Fibroblast of lung (primary cell): ENCODE measurements around the gene TP73. TPM values are rescaled to one million over a fixed set of nuclear protein-coding genes. Genes with fewer than 3 reads are reported as not detected.

ENCODE experiments used
- DNase-seq, 2 donors: peaks; one replicate each; pipeline versions ENCODE4 v3.0.0 to v3.0.0-alpha.2; 2010; ENCODE audit warnings: low read depth in 2 of 2
- H2AFZ ChIP-seq: 2 replicates; pipeline ENCODE4 v1.5.1; 2012; ENCODE audit warnings: low read length, control low read depth, inconsistent platforms
- H3K27ac ChIP-seq: 2 replicates; pipeline ENCODE4 v1.5.1; 2011; ENCODE audit warnings: low read length, control low read depth; ENCODE audit not compliant: insufficient read depth
- H3K27me3 ChIP-seq: 2 replicates; pipeline ENCODE4 v1.5.1; 2011; ENCODE audit warnings: mild to moderate bottlenecking, low read length; ENCODE audit not compliant: control insufficient read depth, insufficient read depth
- H3K36me3 ChIP-seq: 2 replicates; pipeline ENCODE4 v1.5.1; 2011; ENCODE audit warnings: low read length; ENCODE audit not compliant: control insufficient read depth, insufficient read depth
- H3K4me1 ChIP-seq: 2 replicates; pipeline ENCODE4 v1.5.1; 2011; ENCODE audit warnings: low read length; ENCODE audit not compliant: control insufficient read depth, insufficient read depth; ENCODE audit errors: extremely low read depth
- H3K4me2 ChIP-seq: 2 replicates; pipeline ENCODE4 v1.5.1; 2011; ENCODE audit warnings: low read length, control low read depth; ENCODE audit not compliant: insufficient read depth; ENCODE audit errors: extremely low read depth
- H3K4me3 ChIP-seq, 4 experiments: fragments of 200-600 bp in 1 of 4; sonication (generic) in 1 of 4; replicated peaks in 1 of 4; 2 replicates each; pipeline ENCODE4 v1.5.1; 2011 to 2016; ENCODE audit warnings: low read length in 4 of 4, low read depth in 3 of 4, mild to moderate bottlenecking in 3 of 4, control low read depth in 2 of 4, inconsistent platforms in 1 of 4, mixed read lengths in 1 of 4; ENCODE audit not compliant: insufficient read depth in 1 of 4; ENCODE audit errors: control extremely low read depth in 1 of 4
- H3K79me2 ChIP-seq: 2 replicates; pipeline ENCODE4 v1.5.1; 2012; ENCODE audit warnings: mild to moderate bottlenecking, low read length, inconsistent platforms; ENCODE audit not compliant: control insufficient read depth, insufficient read depth
- H3K9ac ChIP-seq: 2 replicates; pipeline ENCODE4 v1.5.1; 2011; ENCODE audit warnings: mild to moderate bottlenecking, low read length, control low read depth; ENCODE audit not compliant: insufficient read depth
- H3K9me3 ChIP-seq: 2 replicates; pipeline ENCODE4 v1.5.1; 2012; ENCODE audit warnings: low read depth, low read length; ENCODE audit not compliant: control insufficient read depth, insufficient read depth
- H4K20me1 ChIP-seq: 2 replicates; pipeline ENCODE4 v1.5.1; 2011; ENCODE audit warnings: low read length; ENCODE audit not compliant: control insufficient read depth, insufficient read depth; ENCODE audit errors: extremely low read depth
- EZH2 ChIP-seq: IDR thresholded peaks from 2 replicates; pipeline ENCODE4 v1.5.1; 2012; ENCODE audit warnings: low read length, control low read depth, mild to moderate bottlenecking; ENCODE audit errors: missing control alignments
- polyA plus RNA-seq, 2 donors: library from polyadenylated mRNA; depleted of rRNA in 1 of 2; stranded (reverse) in 1 of 2; unstranded in 1 of 2; fragments of >200 nt; gene quantifications; 2 replicates each; pipeline ENCODE4 v1.2.1, GENCODE V29; 2011 to 2012; ENCODE audit warnings: missing spikeins in 1 of 2
- total RNA-seq: library from RNA; depleted of rRNA; stranded (reverse); fragments of >200 nt; gene quantifications from 2 replicates; pipeline ENCODE4 v1.2.1, GENCODE V29; 2014
- TF ChIP-seq, protein P1 (sequence below), 2 donors: IDR thresholded peaks in 1 of 2; conservative IDR thresholded peaks in 1 of 2; 1 replicate in 1 of 2; 2 replicates in 1 of 2; pipeline ENCODE4 v1.5.1; 2011 to 2012; ENCODE audit warnings: low read length in 2 of 2, control low read depth in 1 of 2, inconsistent platforms in 1 of 2, low read depth in 1 of 2, mild to moderate bottlenecking in 1 of 2

Gene TP73
- total and polyA plus RNA-seq, 2 donors (not counting 1 experiment from before 2014, with no cell fraction given): not detected

DNA sequence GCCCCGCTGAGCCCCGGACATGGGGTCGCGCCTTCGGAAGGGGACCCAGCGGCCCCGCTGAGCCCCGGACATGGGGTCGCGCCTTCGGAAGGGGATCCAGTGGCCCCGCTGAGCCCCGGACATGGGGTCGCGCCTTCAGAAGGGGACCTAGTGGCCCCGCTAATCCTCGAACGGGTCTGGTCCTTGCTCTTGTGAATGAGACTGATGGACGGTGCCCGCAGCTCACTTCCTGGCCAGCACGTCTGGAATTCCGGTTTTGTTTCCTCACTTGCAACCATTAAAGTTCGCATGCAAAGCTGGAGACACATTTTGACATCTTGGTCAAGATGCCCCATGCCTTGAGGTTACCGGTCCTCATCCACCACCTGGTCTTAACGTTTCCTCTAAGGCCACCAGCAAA, 8.0 kb upstream of the TP73 start:
- no peak overlapping the region for H3K27ac ChIP-seq
- no peak overlapping the region for H3K4me2 ChIP-seq
- H3K9ac ChIP-seq: no peak overlapping the region
- H3K27me3 ChIP-seq: no peaks in the 10 kb centered on the region
- no peaks in the 10 kb centered on the region for H3K79me2 ChIP-seq
- TF ChIP-seq EZH2: no peak
- TF ChIP-seq, protein P1, sequence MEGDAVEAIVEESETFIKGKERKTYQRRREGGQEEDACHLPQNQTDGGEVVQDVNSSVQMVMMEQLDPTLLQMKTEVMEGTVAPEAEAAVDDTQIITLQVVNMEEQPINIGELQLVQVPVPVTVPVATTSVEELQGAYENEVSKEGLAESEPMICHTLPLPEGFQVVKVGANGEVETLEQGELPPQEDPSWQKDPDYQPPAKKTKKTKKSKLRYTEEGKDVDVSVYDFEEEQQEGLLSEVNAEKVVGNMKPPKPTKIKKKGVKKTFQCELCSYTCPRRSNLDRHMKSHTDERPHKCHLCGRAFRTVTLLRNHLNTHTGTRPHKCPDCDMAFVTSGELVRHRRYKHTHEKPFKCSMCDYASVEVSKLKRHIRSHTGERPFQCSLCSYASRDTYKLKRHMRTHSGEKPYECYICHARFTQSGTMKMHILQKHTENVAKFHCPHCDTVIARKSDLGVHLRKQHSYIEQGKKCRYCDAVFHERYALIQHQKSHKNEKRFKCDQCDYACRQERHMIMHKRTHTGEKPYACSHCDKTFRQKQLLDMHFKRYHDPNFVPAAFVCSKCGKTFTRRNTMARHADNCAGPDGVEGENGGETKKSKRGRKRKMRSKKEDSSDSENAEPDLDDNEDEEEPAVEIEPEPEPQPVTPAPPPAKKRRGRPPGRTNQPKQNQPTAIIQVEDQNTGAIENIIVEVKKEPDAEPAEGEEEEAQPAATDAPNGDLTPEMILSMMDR (conservative IDR thresholded peaks at IDR 0.05 in 1 of 2, IDR thresholded peaks at IDR 0.05 in 1 of 2; ENCODE audit: low read depth in 1 of 2, low read length in 2 of 2): no peak
- H2AFZ ChIP-seq: no peak overlapping the region
- no peak overlapping the region for H3K4me3 ChIP-seq
- no peaks in the 10 kb centered on the region for H3K4me1 ChIP-seq
- no peaks in the 10 kb centered on the region for H3K9me3 ChIP-seq
- no peaks in the 10 kb centered on the region for H4K20me1 ChIP-seq
- DNase-seq: no peak
- peaks cover 6% of the 10 kb centered on the region for H3K36me3 ChIP-seq

DNA sequence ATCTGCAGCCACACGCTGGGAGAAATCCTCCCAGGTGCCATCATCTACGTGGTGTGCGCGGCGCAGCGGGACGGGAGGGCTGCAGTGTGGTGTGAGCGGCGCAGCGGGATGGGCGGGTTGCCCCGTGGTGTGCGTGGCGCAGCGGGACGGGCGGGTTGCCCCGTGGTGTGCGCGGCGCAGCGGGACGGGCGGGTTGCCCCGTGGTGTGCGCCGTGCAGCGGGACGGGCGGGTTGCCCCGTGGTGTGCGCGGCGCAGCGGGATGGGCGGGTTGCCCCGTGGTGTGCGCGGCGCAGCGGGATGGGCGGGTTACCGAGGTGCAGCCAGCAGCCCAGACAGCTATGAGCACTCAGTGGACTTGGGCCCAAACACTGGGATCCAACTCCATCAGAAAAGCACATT, 7.1 kb upstream of the TP73 start:
- no peak overlapping the region for H3K9ac ChIP-seq
- H3K9me3 ChIP-seq: no peaks in the 10 kb centered on the region
- no peak overlapping the region for H2AFZ ChIP-seq
- TF ChIP-seq, protein P1 (conservative IDR thresholded peaks at IDR 0.05 in 1 of 2, IDR thresholded peaks at IDR 0.05 in 1 of 2; ENCODE audit: low read depth in 1 of 2, low read length in 2 of 2): no peak
- TF ChIP-seq EZH2: no peak
- no peaks in the 10 kb centered on the region for H4K20me1 ChIP-seq
- peaks cover 6% of the 10 kb centered on the region for H3K36me3 ChIP-seq
- no peak overlapping the region for H3K4me3 ChIP-seq
- H3K79me2 ChIP-seq: no peaks in the 10 kb centered on the region
- H3K4me2 ChIP-seq: no peak overlapping the region
- H3K27me3 ChIP-seq: peaks cover 2% of the 10 kb centered on the region
- H3K27ac ChIP-seq: no peak overlapping the region
- DNase-seq: no peak
- no peaks in the 10 kb centered on the region for H3K4me1 ChIP-seq

DNA sequence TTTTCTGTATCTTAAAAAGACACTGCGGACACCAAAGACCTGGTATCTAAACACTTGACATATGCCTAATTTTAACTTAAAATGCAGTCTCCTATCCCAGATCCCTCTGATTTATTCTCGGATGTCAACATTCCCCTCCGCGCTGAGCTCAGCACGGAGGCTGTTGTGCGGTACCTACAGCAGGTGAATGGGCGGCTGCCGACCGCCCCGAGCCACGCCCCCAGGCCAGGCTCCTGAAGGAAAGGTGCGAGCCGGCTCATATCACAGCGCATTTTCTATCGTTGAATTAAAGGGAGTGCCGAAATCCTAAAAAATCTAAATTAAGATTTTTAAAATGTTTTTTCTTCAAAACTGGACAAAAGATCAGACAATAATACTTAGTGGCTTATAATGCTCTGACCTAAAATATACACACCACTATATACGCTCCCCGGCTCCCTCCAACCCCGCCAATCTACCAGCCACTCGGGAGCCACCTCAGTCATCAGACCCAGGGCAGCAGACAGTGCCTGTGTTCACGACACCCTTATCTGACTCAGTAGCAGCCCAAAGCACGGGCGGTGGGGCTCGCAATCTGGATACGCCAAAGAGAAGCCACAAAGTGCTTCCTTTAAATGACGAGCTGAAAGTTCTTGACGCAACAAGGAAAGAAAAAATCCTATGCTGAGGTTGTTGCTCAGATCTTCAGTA, 6.5 kb upstream of the TP73 start:
- Histone ChIP-seq H3K27me3 (peaks cover 7% of the 10 kb centered on the region), H3K4me3 (no peak overlapping the region), H3K4me1 (no peaks in the 10 kb centered on the region), H3K79me2 (no peaks in the 10 kb centered on the region), H3K4me2 (no peak overlapping the region), H3K27ac (no peak overlapping the region), H4K20me1 (no peaks in the 10 kb centered on the region), H3K9ac (no peak overlapping the region), H3K36me3 (peaks cover 6% of the 10 kb centered on the region), H3K9me3 (no peaks in the 10 kb centered on the region), H2AFZ (no peak overlapping the region)
- no peak for DNase-seq
- TF ChIP-seq, protein P1 (conservative IDR thresholded peaks at IDR 0.05 in 1 of 2, IDR thresholded peaks at IDR 0.05 in 1 of 2; ENCODE audit: low read depth in 1 of 2, low read length in 2 of 2): no peak
- no peak for TF ChIP-seq EZH2
